GM18867 (cell line): ENCODE measurements around the gene C2CD4B.

ENCODE experiments used
- ATAC-seq: cut with Tn5 transposase; IDR thresholded peaks from one replicate; pipeline ENCODE4 v1.9.1; 2021; ENCODE audit warnings: mild to moderate bottlenecking, moderate library complexity; ENCODE audit not compliant: unreplicated experiment

Gene C2CD4B

DNA sequence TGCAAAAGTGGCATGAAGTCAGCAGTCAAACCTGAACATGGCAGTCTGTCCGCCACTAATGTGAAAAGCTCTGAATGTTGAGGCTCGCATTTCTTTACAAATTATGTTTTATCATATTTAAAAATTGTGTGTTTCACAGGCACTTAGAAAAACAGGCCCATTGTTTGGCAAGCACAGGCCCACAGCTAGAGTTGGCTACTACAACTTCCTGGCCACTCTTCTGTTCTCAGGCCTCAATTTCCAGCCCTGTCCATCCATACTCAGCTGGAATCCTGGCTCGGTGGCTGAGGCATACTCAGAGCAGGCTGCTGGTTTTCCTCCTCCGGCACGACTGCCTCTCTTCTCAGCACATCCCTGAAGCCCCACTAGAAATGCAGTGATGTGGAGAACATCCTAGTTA, 44.3 kb downstream of the C2CD4B start:
- no peak for ATAC-seq

DNA sequence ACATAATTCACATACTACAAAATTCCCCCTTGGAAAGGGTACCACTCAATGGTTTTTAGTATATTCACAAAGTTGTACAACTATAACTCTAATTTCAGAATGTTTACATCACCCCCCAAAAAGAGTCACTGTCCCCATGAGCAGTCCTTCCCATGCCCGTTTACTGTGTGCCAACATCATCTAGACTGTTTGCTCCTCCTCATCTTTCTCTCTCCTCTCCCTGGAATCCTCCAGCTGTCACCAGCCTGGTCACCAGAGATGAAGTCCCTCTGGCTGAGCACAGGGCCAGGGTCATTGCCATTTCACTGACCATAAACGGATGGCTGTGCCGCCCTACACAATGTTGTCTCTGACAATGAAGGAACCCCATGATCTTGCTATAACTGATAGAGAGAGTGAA, 45.2 kb downstream of the C2CD4B start:
- ATAC-seq = no peak

DNA sequence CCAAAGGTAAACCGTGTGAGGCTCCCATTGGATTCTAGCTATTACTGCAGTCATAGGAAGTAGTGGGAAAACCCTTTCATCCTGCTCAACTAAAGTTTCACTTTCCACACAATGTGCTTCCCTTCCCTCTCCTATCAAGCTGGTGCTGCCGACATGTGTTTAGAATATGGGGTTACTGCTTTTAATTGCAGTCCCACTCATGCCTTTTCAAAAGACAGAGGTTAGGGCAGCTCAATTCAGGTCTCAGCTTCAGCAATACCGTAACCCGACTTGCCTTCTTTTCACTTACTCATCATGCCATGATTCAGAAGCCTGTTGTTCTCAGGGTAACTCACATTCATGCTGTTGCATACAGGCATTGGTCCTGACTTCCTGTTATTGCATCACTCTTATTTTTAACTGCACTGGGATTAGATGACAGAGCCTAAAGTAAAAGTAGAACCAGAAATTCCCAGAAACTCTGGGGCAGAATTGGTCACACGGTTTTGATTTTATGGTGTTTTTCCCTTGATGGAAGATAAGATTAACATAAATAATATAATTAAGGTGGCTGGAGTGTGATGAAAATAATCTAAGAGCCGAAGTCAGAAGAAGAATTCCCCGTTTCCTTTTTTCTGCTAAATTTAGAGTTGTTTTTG, 45.7 kb downstream of the C2CD4B start:
- no peak for ATAC-seq

DNA sequence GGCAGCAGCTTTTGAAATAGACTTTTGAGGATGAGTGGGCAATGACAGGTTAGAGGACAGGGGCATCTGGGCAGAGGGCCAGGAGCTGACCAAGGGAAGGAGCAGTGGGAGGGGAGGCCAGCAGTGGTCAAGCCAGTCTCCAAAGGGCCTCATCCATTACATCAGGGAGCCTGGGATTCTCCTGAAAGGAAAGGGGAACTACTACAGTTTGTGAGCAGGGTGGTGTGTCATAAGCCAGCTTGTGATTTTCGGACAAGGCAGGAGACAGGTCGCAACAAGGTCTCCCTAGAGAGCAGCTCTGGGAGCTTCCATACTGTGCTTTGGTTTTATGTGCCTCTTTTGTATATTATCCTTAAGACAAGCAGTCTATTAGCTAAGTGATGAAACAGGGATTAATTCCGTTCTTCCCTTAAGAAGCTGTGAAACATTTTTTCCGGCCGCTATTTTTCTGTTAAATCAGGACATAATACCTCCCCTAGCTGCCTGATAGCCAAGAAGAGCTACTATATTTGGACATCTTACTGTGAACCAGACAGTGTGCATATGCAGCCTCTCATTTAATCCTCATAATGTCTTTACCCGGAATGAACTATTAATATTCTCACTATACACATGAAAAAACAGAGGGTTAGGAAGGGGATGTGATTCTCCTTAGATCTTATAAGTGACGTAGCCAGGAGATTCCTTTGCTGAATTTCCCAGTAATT, 46.4 kb downstream of the C2CD4B start:
- no peak for ATAC-seq

GRCh38 chr15:62115847-62116246, 49.2 kb downstream of the C2CD4B start:
- no peak for ATAC-seq
